Measurements from ENCODE around the gene STON2.
A peak's percentile ranks its signal among the peaks of the same experiment; 100 is the strongest.
"Not testable (repeated sequence)": the region's sequence is repeated elsewhere in the genome, so short reads cannot be mapped to it uniquely, and the experiment has no call there.

The STON2 gene

GRCh38 chr14:81380009-81380408, 20.1 kb downstream of the STON2 start:
- DNase-seq (ENCODE audit: low spot score) = not testable (repeated sequence)

- no peak for DNase-seq (ENCODE audit: low spot score)
Observed at GRCh38 chr14:81371802-81372201, 28.3 kb downstream of the STON2 start.

GRCh38 chr14:81367563-81367962, 32.6 kb downstream of the STON2 start:
- no peak for DNase-seq (ENCODE audit: low spot score)

GRCh38 chr14:81366884-81367283, 33.2 kb downstream of the STON2 start:
- DNase-seq (ENCODE audit: low spot score) = no peak

GRCh38 chr14:81366214-81366613, 33.9 kb downstream of the STON2 start:
- DNase-seq (ENCODE audit: low spot score) = peak; percentile 21

DNA sequence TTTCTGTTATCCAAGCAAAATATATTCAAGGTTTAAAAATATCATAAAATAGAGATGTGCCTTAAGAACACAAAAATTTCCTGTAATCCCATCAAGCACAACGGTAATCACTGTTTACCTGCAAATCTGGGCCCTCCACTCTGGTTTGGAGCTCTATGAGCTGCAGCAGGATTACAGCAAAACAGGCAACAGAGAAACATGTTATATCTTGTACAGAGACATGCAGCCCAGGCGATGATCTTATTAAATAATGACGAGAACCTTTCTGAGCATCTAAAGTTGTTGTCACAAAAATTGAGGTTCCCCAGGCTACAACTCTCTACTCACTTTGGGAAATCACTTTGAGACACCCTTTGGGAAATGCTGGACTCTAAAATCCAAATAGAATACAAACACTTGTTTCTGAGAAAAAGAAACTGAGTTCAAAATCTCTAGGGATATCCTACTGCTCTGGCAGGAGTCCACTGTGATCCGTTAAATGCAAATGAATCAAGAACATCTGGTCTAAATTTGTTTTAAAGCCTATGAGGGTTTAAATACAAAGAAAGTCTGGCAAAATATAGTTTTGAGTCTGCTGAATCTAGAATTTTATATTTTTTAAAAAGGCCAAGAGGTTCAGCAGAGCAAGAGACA, 36.3 kb downstream of the STON2 start:
- no peak for DNase-seq (ENCODE audit: low spot score)

DNA sequence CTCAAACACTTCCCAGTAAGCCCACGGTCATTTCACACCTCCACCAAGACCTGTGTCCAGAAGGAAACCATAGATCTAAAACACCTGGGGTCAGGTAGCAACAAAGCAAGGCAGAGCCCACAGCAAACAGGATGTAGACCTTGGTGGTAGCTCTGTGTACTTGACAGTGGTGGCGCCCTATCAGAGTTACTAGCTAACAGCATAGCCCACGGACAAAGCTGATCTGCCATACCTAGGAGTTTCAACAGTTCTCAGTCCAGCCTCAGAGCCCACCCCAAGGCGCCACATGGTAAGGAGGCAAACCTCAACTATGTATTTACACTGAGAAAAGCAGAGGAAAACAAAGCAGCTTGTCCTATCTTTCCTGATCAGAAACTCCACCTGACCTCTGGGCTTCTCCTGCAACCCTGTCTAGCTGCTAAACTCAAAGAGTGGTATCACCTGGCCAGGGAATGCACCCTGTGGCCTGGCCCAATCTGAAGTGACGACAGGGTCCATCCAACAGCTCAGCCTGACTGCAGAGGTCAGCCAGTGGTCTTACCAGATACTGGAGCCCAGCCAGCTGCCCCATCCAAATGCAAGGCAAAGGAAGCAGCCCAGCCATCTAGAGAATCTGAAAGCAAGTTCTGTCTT, 46.3 kb downstream of the STON2 start:
- no peak for DNase-seq (ENCODE audit: low spot score)

- DNase-seq (ENCODE audit: low spot score) = no peak
Observed at GRCh38 chr14:81352413-81352812, 47.7 kb downstream of the STON2 start.

- DNase-seq (ENCODE audit: low spot score) = no peak
Observed at GRCh38 chr14:81351205-81351604, 48.9 kb downstream of the STON2 start.

DNA sequence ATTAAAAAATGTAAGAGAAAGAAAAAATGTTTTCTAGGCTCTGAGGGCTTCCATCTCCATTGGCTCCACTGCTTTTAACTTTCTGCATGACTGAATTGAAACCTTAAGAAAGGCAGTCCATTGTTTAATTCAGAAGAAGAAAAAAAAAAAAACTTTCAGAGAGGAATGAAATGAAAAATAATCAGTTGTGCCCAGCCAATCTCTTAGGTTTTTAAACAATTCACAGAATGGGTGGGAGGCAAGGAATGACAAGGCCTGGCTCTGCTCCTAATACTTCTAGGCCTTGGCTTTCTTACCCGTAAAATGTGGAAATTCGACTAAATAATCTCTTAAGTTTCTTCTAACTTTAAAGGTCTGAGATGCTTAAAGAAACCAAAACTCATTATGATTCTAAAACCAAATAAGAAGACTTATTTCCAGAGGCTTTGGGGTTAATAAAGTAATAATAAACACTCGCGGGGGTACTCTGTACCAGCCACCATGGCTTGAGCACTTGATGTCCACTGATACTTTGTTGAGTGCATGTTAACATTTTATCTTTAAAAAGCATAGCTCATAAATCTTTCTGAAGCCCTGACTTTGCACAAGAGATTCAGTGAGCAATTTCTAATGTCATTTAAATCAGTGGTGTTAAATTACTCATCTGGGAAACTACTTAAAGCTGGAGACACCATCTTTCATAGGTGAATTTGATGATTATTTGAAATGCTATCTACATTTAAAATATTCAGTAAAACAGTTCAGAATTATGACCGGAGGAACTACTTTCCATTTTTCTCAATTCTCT, 49.6 kb downstream of the STON2 start:
- no peak for DNase-seq (ENCODE audit: low spot score)

GRCh38 chr14:81348061-81348460, 52.1 kb downstream of the STON2 start:
- DNase-seq (ENCODE audit: low spot score) = no peak

DNA sequence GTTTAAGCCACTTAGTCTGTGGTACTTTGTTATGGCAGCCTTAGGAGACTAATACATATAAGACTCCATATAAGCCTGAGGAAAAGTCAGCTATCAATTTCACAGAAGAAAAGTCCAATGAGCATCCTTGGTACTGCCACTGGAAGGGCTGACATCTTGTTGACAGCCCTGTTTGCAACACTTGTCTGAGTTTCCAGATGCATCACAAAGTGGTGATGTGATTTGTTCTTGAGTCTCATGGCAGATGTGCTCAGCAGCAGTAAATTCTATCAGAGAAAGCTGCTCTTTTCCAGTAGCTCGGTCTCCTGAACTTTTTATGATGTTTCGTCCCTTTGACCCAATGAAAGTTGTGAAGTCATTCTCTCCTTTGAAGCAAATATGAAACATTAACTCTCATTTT, 54.3 kb downstream of the STON2 start:
- DNase-seq (ENCODE audit: low spot score) = no peak

DNA sequence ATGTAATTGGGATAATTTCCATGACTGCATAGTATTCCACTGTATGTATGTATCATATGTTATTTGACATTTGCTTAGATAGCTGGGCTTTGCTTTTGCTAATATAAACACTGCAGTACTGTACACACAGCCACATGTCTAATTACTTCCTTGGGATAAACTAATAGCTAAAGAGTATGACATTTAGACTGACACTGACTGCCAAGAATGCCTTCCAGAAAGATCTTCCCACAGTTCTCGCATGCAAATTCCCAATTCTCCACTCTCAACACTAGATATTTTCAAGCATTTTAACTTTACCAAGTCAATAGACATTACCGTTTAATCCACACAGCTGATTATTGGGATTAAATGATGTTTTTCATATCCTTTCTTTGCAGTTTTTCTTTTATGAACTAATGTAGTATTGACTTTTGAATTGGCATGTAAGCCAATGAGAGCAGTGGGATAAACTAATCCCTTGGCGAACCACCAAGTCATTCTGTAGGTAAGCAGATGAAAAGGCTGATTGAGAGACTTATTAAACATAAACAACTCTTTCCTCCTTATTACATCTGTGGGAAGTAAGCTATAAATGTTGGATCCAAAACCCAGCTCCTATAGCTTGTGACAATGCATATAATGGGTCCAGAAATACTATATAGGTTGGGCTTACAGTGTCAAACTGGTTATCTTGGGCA, 55.5 kb downstream of the STON2 start:
- no peak for DNase-seq (ENCODE audit: low spot score)

GRCh38 chr14:81343701-81344100, 56.4 kb downstream of the STON2 start:
- DNase-seq (ENCODE audit: low spot score) = no peak

DNA sequence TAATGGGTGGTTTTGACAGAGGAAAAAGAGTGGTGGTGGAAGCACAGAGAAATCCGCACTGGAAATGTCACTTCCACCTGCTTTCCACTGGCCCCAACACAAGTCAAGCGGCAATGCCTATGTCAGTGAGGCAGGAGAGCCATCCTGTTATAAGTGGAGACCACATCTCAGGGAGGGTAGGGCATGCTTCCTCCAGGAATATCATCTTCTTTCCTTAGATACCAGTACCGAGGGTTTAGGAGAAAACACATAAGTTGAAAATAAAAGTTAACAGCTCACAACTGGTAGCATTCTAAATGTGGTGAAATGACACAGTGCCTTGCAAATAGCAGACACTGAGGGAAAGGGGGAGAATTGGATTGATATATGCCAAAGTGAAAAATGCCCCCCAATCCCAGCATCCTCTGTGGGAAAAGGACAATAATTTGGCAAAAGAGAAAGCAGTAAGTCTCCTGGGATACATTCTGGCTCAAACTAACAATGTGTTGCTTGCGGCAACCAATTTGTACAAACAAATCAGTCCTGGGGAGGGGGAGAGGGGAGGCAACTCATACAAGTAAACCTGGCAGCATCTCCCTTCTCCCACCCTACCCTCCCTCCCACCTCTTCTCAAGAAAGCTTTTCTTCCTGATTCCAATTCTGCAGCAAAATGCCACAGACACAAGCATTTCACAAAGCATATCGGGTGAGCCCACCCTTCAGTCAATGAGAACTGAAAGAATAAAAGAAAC, 57.1 kb downstream of the STON2 start:
- DNase-seq (ENCODE audit: low spot score) = no peak

DNA sequence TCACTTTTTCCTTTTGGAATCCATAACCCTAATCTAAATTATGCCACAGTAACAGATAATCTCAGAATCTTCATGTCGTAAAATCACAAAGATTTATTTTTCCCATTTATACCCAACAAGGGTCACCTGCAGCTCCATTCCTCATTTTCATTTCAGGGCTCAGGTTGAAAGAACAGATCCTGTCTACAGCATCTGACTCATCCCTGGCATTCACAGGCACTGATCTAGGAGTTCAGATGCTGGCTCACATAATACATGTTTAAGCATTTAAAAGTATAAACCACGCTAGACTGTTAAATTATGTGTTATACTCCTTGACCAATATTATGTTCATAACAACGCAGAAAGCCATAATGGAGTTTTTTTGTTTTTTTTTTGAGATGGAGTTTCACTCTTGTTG, 58.3 kb downstream of the STON2 start:
- DNase-seq (ENCODE audit: low spot score) = no peak

DNA sequence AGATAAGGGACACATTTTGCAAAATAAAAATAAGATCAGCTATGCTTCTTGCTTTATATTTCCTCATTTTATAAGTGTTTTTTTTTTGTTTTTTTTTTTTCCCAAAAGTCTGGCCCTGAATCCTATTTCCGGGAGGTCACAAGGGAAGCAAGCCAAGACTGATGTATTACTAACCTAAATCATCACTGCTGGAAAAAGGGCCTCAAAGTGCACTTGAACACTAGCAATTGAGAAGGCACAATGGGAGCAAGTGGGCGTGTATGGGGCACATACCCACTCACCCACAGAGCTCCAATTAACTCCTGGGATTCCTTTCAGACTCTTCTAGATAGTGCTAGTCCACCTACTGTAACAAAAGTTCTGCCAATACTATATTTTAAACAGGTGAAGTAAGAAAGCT, 58.8 kb downstream of the STON2 start:
- no peak for DNase-seq (ENCODE audit: low spot score)

DNA sequence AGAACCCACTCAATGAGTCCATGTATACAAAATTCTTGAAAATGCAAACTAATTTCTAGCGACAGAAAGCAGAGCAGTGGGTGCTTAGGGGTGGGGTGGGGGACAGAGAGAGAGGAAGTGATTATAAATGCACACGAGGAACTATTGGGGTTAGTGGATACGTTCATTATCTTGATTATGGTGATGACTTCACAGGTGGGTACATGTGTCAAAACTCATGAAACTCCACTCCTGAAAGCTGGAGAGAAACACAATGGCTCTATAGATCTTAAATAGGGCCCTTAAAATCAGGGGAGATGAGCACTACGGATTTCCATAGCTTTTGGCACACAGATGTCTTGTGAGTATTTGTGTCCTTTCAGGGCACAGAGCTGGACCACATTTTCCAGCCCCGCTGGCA, 59.9 kb downstream of the STON2 start:
- DNase-seq (ENCODE audit: low spot score) = no peak

- no peak for DNase-seq (ENCODE audit: low spot score)
Observed at GRCh38 chr14:81337073-81337472, 63.1 kb downstream of the STON2 start.

DNA sequence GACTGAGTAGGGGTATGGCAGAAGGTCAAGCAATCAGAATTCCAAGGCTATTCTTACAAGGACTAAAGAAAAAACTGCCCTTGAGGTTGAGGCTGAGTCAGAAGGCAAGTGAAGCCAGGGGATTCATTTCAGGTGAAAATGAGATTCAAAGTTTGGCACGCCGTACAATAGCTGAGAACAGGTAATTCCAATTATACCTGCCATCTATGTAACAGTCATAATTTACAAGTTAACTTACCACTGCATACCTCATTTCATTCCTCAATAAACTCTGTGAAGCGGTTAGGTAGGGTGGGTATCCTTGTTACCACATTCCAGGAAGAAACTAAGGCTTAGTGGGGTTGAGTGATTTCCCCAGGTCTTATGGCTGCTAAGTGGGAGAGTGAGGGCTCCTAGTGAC, 64.1 kb downstream of the STON2 start:
- no peak for DNase-seq (ENCODE audit: low spot score)

DNA sequence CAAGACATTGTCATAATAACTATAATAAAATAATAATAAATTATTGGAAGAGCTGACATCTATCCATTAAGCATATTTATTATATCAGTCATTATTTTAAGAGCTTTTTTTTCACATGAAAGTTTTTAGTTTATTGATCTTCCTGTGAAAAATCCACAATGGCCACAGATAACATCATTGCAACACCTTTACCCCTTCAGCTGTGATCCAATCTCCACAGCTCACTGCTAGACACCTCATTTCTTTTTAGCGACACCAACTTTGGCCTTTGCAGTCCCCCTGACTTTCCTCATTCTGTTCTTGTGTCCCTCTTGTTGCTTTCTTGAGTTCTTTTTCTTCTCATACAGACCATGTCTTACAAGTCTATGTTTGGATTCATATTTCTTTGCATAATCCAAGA, 67.4 kb downstream of the STON2 start:
- no peak for DNase-seq (ENCODE audit: low spot score)
